HG03520 (cell line): ENCODE results near the gene UAP1.
"Not testable (repeated sequence)": the region's sequence is repeated elsewhere in the genome, so short reads cannot be mapped to it uniquely, and the experiment has no call there.

Experiments used
- ATAC-seq: cut with Tn5 transposase; IDR thresholded peaks from one replicate; pipeline ENCODE4 v1.9.1; 2021; ENCODE audit warnings: mild to moderate bottlenecking, moderate library complexity; ENCODE audit not compliant: unreplicated experiment

UAP1 gene

GRCh38 chr1:162564762-162565218, 3.3 kb downstream of the UAP1 start:
- no peak for ATAC-seq

GRCh38 chr1:162565460-162565859, 3.9 kb downstream of the UAP1 start:
- no peak for ATAC-seq

GRCh38 chr1:162566870-162567269, 5.3 kb downstream of the UAP1 start:
- no peak for ATAC-seq

- no peak for ATAC-seq
These were observed 7.3 kb downstream of the UAP1 start for GRCh38 chr1:162568802-162569201.

GRCh38 chr1:162570718-162571117, 9.2 kb downstream of the UAP1 start:
- no peak for ATAC-seq

GRCh38 chr1:162571121-162571520, 9.6 kb downstream of the UAP1 start:
- not testable (repeated sequence) for ATAC-seq

GRCh38 chr1:162571696-162572095, 10.2 kb downstream of the UAP1 start:
- ATAC-seq: no peak

GRCh38 chr1:162573136-162573535, 11.6 kb downstream of the UAP1 start:
- ATAC-seq: no peak

GRCh38 chr1:162578071-162578700, 16.7 kb downstream of the UAP1 start:
- no peak for ATAC-seq

GRCh38 chr1:162578936-162579335, 17.4 kb downstream of the UAP1 start:
- no peak for ATAC-seq

- no peak for ATAC-seq
These were observed 18.8 kb downstream of the UAP1 start for GRCh38 chr1:162580308-162580707.

- not testable (repeated sequence) for ATAC-seq
These were observed 21.4 kb downstream of the UAP1 start for GRCh38 chr1:162582901-162583300.

- ATAC-seq: not testable (repeated sequence)
These were observed 23.6 kb downstream of the UAP1 start for GRCh38 chr1:162585101-162585500.

GRCh38 chr1:162587347-162587746, 25.8 kb downstream of the UAP1 start:
- ATAC-seq: no peak

- no peak for ATAC-seq
These were observed 26.3 kb downstream of the UAP1 start for GRCh38 chr1:162587761-162588260.

- no peak for ATAC-seq
These were observed 28.6 kb downstream of the UAP1 start for GRCh38 chr1:162590101-162590500.

- no peak for ATAC-seq
These were observed 29.2 kb downstream of the UAP1 start for GRCh38 chr1:162590686-162591085.

GRCh38 chr1:162596514-162597170, 35.1 kb downstream of the UAP1 start:
- no peak for ATAC-seq

- ATAC-seq: no peak
These were observed 37.9 kb downstream of the UAP1 start for GRCh38 chr1:162599451-162599850.

- ATAC-seq: not testable (repeated sequence)
These were observed 41.6 kb downstream of the UAP1 start for GRCh38 chr1:162603117-162603516.

- ATAC-seq: no peak
These were observed 43.9 kb downstream of the UAP1 start for GRCh38 chr1:162605225-162605927.

GRCh38 chr1:162609306-162609705, 47.8 kb downstream of the UAP1 start:
- ATAC-seq: no peak
